GM20431 (cell line): ENCODE results near the gene TMEM217.

Experiments
- in situ Hi-C: fragments of 300-500 bp; cut with MseI, MboI; formaldehyde crosslinking; loops from one replicate; pipeline ENCODE4 v1.15.0; 2020; ENCODE audit warnings: low sequenced_read_pairs; ENCODE audit not compliant: unreplicated experiment

TMEM217 gene

DNA sequence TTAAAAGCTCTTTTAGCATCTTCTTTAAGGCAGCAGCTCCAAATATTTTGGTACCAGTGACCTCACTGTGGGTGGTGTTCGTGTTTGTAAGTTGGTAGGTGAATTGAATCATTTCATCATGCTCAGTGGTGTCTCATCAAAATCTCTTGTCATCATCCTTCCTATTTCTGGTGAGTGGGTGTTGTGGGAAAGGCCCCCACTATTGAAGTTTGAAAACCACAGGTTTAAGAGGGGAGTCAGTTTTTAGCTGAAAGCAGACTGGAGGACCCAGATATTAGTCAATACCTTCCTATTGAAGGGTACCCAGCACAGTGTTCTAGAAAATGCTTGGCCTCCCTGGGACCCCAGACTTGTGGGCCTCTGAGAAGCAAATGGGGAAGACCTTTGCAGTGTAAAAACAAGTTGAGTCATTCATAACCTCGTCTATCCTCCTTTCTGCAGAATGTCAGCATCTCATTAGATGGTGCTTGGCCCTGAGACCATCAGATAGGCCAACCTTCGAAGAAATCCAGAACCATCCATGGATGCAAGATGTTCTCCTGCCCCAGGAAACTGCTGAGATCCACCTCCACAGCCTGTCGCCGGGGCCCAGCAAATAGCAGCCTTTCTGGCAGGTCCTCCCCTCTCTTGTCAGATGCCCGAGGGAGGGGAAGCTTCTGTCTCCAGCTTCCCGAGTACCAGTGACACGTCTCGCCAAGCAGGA, 84.3 kb downstream of the TMEM217 start:
- in situ Hi-C loops = loop anchor here (10.0 kb wide), 1 partner anchor 149 kb away; no protein-coding TSS in a partner anchor

DNA sequence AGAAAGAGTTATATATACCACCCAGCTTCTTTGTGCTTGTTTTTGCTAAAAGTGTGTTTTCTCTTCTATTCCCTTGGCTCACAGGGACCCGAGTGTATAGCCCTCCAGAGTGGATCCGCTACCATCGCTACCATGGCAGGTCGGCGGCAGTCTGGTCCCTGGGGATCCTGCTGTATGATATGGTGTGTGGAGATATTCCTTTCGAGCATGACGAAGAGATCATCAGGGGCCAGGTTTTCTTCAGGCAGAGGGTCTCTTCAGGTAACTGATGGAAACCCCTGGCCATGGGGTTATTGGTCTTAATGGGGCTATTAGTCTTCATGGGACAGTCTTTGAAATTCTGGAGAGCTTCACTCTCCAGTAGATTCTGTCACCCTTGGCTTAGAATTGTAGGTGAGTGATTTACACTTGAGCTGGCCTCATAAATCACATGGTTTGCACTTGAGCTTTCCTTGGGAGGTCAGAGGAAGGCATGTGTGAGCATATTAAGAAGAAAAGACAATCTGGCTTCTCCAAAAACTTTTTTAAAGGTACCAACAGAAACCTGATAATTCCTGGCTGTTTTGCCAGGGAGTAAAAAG, 84.9 kb downstream of the TMEM217 start:
- in situ Hi-C loops = loop anchor here (10.0 kb wide), 1 partner anchor 148 kb away; no protein-coding TSS in a partner anchor

- in situ Hi-C loops = loop anchor here (10.0 kb wide), 1 partner anchor 147 kb away; no protein-coding TSS in a partner anchor
These were observed 85.8 kb downstream of the TMEM217 start for GRCh38 chr6:37171970-37172812.

DNA sequence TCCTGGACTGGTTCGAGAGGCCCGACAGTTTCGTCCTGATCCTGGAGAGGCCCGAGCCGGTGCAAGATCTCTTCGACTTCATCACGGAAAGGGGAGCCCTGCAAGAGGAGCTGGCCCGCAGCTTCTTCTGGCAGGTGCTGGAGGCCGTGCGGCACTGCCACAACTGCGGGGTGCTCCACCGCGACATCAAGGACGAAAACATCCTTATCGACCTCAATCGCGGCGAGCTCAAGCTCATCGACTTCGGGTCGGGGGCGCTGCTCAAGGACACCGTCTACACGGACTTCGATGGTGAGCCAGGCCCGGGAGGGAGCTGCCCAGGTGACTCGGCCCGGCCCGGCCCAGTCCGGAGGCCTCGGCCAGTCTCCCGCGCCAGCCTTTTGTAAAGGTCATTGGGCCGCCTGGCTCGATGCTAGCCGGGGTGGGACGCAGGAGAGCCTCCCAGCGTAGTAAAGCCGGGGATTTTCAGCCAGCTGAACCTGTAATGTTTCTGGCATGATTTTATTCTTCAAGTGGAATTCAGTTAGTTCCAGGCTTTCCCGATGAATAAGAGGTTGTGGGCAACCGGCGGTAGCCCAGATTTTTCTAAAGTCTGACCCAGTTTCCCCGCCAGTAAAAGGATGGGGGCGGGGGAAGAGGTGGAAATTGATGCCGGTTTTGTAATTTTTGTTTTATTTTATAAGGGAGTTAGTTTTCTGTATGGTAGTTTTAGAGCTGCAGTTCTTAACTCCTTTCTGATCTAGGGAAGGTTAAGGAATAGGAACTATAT, 86.6 kb downstream of the TMEM217 start:
- in situ Hi-C loops = loop anchor here (10.0 kb wide), 1 partner anchor 147 kb away; no protein-coding TSS in a partner anchor

DNA sequence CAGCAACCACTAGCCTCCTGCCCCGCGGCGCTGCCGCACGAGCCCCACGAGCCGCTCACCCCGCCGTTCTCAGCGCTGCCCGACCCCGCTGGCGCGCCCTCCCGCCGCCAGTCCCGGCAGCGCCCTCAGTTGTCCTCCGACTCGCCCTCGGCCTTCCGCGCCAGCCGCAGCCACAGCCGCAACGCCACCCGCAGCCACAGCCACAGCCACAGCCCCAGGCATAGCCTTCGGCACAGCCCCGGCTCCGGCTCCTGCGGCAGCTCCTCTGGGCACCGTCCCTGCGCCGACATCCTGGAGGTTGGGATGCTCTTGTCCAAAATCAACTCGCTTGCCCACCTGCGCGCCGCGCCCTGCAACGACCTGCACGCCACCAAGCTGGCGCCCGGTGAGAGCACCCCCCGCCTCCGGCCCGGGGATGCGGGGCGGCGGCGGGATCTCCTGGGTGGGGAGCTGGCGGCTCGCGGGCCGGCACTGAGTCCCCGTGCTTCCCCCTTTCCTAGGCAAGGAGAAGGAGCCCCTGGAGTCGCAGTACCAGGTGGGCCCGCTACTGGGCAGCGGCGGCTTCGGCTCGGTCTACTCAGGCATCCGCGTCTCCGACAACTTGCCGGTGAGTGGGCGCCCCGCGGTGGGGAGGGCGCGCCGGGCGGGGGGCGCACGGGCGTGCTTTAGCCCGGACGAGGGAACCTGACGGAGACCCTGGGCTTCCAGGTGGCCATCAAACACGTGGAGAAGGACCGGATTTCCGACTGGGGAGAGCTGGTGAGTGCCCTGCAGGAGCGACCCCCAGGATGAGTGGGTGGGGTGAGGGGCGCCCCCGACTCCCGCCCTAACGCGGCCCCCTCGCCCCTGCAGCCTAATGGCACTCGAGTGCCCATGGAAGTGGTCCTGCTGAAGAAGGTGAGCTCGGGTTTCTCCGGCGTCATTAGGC, 87.4 kb downstream of the TMEM217 start:
- in situ Hi-C loops = loop anchor here (10.0 kb wide), 1 partner anchor 146 kb away; no protein-coding TSS in a partner anchor

- in situ Hi-C loops = loop anchor here (10.0 kb wide), 1 partner anchor 145 kb away; no protein-coding TSS in a partner anchor
These were observed 88.3 kb downstream of the TMEM217 start, which contains the start of gene PIM1 for GRCh38 chr6:37169496-37170272. PIM1 (plus strand) TSS chr6:37170152; CDS start chr6:37170576, 424 bp downstream.

- in situ Hi-C loops = no loop called here
These were observed 89.0 kb downstream of the TMEM217 start for GRCh38 chr6:37168811-37169495.

DNA sequence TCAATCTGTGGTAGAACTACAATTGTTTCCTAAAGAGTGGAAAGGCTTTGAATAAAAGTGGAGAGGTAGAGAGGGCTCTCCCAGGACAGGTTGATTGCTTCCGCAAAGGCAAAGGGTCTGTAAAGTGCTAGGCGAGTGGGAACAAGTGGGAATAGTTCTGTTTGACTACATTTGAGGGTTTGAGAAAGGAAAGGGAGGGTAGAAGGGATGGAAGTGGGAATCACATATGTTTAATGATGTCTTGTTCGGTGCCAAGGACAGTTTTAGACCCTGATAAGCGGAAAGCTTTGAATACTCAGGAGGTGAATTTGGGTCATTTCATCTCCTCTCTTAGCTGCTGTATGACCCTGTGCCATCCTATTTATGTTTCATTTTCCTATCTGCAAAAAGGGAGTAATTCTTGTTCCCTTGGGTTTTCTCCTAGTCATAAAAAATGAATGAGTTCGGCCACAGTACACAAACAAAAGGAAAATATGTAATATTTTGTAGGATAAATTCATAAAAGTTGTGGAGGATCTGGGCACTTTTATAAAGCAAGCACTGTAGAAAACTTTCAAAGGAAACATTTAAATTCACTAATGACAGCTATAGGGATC, 89.7 kb downstream of the TMEM217 start:
- in situ Hi-C loops = no loop called here

- in situ Hi-C loops = no loop called here
These were observed 95.2 kb downstream of the TMEM217 start for GRCh38 chr6:37162740-37163139.
